HG03025 (cell line): ENCODE results near the gene MIEF2.
A peak's percentile ranks its signal among the peaks of the same experiment; 100 is the strongest.
"Not testable (repeated sequence)": the region's sequence is repeated elsewhere in the genome, so short reads cannot be mapped to it uniquely, and the experiment has no call there.

ENCODE experiments used
- ATAC-seq: cut with Tn5 transposase; IDR thresholded peaks from one replicate; pipeline ENCODE4 v1.9.1; 2021; ENCODE audit warnings: mild to moderate bottlenecking, moderate library complexity; ENCODE audit not compliant: unreplicated experiment, low FRiP score

The MIEF2 gene

DNA sequence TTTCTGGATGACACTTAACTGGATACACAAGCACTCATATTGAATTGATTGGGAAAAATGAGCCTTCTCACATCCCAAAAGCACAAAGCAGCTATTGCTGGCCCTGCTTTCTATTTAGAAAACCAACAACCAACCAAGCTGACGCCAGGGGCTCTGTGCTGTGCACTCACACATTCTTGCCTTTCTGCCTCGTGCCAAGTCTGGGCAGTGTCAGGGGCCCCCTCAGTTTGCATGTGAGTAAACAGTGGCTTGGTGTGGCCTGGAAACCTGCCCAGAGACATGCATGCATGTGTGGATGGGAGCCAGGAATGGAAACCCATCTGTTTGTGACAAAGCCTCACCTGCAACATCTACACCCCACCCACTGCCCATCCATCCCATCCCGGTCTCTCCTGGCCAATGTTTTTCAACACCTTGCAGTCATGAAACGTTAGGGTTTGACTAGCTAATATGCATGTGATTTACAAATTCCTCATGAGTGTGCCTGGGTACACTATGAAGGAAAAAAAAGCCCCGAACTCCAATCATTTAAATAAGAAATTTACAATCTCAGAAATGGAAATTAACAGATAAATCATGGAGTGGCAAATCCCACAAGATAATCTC, 20.4 kb downstream of the MIEF2 start:
- ATAC-seq = no peak

- no peak for ATAC-seq
Measured at GRCh38 chr17:18281788-18282187, 21.3 kb downstream of the MIEF2 start.

DNA sequence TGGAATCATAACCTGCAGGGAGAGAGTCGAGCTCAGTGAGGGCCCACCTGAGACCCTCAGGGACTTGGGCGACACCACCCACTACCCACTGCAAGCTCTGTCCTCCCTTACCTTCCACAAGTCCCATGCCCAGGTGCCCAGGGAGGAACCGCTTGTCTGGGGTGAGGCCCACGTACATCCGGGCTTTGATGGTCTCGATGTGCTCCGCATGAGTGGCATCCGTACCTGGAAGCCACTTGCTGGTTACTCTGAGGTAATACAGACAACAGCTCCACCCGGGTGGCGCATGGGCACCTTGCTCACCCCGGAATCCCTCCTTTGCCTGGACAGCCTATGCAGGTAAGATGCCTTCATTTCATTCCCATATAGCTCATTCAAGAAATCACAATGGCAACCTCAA, 24.8 kb downstream of the MIEF2 start:
- ATAC-seq = no peak

- ATAC-seq = no peak
Measured at GRCh38 chr17:18291718-18292540, 31.5 kb downstream of the MIEF2 start.

DNA sequence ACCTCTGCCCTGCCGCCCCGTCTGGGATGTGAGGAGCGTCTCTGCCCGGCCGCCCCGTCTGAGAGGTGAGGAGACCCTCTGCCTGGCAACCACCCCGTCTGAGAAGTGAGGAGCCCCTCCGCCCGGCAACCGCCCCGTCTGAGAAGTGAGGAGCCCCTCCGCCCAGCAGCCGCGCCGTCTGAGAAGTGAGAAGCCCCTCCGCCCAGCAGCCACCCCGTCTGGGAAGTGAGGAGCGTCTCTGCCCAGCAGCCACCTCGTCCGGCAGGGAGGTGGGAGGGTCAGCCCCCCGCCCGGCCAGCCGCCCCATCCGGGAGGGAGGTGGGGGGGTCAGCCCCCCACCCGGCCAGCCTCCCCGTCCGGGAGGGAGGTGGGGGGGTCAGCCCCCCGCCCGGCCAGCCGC, 37.6 kb downstream of the MIEF2 start:
- ATAC-seq = not testable (repeated sequence)

- no peak for ATAC-seq
Measured at GRCh38 chr17:18300725-18301480, 40.4 kb downstream of the MIEF2 start.

DNA sequence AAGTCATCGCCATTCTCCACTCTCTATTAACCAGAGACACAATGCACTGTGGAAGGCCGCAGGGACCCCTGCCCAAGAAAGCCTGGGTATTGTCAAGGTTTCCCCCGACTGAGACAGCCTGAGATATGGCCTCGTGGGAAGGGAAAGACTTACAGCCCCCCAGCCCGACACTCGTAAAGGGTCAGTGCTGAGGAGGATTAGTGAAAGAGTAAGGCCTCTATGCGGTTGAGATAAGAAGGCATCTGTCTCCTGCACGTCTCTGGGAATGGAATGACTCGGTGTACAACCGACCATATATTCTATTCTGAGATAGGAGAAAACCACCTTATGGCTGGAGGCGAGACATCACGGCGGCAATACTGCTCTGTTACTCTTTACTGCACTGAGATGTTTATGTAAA, 42.7 kb downstream of the MIEF2 start:
- not testable (repeated sequence) for ATAC-seq

DNA sequence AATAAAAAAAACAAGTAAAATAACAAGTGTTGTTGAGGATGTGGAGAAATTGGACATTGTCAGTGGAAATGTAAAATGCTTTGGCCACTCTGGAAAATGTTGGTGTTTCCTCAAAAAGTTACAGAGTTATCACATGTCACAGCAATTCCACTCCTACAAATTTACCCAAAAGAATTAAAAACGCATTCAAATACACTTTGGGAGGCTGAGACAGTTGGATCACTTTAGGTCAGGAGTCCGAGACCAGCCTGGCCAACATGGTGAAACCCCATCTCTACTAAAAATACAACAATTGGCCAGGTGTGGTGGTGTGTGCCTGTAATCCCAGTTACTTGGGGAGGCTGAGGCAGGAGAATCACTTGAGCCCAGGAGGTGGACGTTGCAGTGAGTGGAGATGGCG, 48.7 kb downstream of the MIEF2 start:
- ATAC-seq = no peak

- peak; percentile 12 for ATAC-seq
Measured at GRCh38 chr17:18314059-18314730, 53.7 kb downstream of the MIEF2 start.

DNA sequence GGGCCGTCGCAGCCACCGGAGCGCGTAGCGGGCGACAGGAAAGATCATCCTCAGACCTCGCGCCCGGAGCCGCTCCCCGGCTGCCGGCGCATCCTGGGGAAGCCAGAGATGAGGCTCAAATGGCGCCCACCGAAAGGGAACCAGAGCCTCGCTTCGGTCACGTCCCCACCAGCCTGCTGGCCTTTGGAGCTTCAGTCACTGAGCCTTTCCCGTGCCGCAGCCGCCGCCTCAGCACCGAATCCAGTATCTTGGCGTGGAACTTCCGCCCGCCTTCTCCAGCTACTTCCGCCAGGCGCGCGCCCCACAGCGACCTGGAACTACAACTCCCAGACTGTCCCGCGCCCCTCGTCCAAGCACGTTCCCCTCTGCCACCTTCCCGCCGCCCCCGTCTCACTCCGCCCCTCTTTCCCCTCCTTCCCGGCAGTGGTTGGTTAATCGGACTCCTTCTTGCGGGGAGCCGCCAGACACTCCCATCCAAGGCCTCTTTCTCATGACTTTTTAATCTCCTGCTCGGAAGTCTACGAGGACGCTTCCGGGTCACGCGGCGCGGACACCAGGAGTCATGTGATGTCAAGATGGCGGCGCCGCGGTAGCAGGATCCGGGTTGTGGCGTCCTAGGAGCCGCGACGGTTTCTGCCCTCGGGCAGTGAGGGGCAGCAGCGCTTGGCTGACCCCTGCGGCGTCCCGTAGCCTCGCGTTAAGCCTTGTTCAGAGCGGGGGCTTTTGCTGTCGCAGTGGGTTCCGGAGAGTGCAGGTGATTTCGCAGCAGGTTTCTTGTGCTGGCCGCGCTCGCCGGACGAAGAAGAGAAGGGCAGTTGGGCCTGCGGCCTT, 54.5 kb downstream of the MIEF2 start, which contains the start of the genes SMCR8 and TOP3A:
TSS of gene SMCR8 (plus strand) at position 563 of the 831 bp plus-strand sequence. CDS start 497 bp downstream, outside the sequence.
TSS of gene TOP3A (minus strand) at position 264 of the 831 bp plus-strand sequence. CDS start at position 48, 216 bp downstream.
- peak; percentile 75 for ATAC-seq

DNA sequence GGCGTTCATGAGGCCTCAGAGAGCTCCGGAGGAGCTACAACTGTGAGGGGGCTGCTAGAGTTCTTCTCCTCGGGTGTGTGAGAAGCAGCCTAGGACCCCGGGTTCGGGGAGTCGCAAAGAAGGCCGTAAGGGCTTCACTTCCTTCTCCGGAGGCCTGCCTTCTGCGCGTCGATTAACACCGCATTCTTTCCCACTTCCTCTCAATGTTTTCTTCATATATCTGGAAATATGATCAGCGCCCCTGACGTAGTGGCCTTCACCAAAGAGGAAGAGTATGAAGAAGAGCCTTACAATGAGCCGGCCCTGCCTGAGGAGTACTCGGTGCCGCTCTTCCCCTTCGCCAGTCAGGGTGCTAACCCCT, 55.1 kb downstream of the MIEF2 start:
- ATAC-seq = no peak

DNA sequence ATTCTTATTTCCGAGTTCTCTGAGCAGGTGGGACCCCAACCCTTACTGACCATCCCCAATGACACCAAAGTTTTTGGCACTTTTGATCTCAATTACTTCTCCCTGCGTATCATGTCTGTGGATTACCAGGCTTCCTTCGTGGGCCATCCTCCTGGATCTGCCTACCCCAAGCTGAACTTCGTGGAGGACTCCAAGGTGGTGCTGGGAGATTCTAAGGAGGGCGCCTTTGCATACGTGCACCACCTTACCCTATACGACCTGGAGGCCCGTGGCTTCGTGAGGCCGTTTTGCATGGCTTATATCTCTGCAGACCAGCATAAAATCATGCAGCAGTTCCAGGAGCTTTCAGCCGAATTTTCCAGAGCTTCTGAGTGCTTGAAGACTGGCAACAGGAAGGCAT, 55.5 kb downstream of the MIEF2 start:
- ATAC-seq = no peak
